ENCODE data around the gene LOXHD1.

LOXHD1 gene

DNA sequence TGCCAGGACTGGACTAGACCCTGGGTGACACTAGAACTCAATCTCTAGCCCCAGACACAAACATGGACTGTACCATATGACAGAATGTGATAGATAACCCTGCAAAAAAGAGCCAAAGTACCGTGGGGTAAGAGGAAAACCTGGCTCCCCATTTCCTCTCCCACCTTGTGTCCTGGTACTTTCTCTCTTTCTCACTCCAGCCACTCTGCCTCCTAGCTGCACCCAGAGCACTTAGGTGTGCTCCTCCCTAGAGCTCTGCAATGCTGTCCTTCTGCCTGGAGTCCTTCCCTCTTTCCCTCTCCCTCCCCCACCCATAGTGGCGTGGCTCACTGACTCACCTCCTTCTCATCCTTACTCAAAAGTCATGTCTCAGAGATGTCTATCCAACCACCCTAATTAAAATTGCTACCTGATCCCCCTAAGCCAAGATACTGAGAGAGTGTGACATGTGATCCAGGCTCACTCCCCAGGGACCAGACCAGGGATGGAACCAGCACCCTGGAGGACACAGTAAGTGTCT lies 171.3 kb downstream of the LOXHD1 start:
- no peak overlapping the region for H3K4me3 ChIP-seq
- H3K27ac ChIP-seq, result no peak overlapping the region

- Histone ChIP-seq H3K27ac (no peak overlapping the region), H3K4me3 (no peak overlapping the region)
These were observed 172.0 kb downstream of the LOXHD1 start for GRCh38 chr18:46484971-46485370.

DNA sequence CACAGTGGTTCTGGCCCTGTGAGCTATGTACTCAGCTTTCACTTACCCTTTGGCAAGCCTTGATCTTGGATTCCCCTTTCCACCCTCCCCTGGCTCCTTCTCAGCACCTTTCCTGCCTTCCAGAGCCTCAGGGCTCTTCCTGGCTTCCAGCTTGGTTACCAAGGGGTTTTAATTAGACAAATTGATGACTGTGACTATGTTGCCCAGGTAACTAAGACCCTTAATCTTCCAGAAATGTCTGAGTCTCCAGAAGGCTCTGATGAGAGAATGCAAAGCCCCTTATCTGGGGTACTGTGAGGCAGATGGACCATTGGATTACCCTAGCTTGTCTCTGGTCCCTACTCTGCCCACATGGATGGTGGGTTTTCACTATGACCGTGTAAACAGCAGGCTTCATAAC lies 174.2 kb downstream of the LOXHD1 start:
- H3K27ac ChIP-seq, result no peak overlapping the region
- H3K4me3 ChIP-seq, result no peak overlapping the region

- Histone ChIP-seq H3K4me3 (no peak overlapping the region), H3K27ac (no peak overlapping the region)
These were observed 175.2 kb downstream of the LOXHD1 start for GRCh38 chr18:46481847-46482245.

GRCh38 chr18:46481048-46481846 lies 175.8 kb downstream of the LOXHD1 start:
- Histone ChIP-seq H3K27ac (no peak overlapping the region), H3K4me3 (no peak overlapping the region)

DNA sequence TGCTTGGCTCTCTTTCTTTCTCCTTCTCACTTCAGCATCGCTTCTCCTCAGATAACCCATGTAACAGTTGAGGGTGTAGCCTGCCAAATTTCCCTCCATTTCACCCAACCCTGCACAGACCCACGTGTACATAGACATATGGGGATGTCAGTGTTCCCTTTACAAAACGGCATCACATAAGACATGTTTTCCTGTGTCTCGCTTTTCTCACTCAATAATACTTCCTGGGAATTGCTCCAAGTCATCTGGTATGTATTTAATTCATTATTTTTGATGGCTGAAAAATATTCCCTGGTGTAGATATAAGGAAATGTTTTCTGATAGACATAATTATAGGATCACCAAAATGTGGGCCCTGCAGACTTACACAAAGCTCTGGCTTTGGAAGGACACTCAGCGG lies 176.8 kb downstream of the LOXHD1 start:
- H3K4me3 ChIP-seq, result no peak overlapping the region
- H3K27ac ChIP-seq, result no peak overlapping the region

- Histone ChIP-seq H3K4me3 (no peak overlapping the region), H3K27ac (no peak overlapping the region)
These were observed 178.2 kb downstream of the LOXHD1 start for GRCh38 chr18:46478796-46479195.

DNA sequence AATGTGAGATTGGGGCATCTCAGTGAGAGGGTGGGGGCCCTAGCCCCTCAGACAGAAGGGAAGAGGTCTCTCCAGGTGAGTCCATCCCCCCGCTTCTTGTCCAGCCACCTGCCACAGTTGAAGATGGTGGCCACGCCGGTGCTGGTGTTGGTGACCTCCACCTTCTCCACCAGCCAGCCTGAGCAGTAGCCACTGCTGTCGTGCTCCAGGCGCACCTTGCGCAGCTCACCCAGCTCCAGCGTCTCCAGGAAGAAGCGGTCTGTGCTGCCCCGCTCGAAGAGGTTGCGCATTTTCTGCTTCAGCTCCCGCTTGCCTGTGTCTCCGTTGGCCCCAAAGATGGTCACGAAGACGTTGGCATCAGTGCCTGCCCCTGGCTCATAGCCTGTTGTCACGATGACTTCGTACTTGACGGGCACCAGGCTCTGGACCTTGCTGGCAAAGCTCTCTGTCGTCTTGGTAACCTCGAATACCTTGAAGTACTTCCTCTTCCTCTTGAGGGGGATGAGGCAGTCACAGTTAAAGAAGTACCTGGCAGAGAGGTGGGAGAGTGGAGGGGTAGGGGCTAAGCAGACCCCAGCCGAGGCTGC lies 179.5 kb downstream of the LOXHD1 start:
- Histone ChIP-seq H3K4me3 (no peak overlapping the region), H3K27ac (no peak overlapping the region)

GRCh38 chr18:46475390-46475752 lies 181.6 kb downstream of the LOXHD1 start:
- H3K4me3 ChIP-seq, result no peak overlapping the region
- H3K27ac ChIP-seq, result no peak overlapping the region

DNA sequence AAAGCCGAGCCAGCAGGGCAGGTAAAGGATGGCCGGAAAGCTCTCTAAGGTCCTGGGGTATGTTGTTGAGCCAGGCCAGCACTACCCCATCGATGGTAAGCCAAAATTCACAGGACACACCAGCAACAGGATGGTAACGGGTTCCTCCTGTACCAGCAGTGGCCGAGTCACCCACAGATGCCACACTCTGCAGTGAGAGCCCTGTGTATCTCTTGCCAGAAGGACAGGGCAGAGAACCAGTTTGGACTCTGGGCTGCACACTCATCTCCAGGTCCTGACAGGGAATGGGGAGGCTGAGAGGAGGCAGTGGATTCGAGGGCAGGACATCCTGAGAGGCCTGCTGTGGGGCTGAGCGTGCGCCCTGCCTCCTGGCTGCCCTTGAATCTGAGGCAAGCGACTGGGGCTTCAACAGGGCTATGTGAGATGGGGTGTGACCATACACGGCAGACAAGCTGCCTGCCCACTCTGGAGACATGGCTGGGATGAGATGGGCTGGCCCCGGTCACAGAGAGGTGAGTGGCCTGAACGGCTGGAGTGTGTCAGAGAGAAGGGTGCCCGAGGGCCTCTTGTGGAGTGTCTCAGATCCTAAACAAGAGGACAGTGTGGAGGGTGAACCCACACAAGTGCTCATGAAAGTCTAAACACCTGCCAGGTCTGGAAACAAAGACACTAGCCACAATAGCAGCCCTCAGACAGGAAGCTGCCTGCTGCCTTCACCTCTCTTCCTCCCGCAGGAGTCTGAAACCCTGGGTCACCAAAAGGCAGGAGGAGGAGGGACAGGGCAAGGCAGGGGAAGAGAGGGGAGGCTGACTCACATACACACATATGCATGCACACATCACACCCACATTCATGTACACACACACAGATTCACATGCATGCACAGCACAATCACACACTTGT lies 182.3 kb downstream of the LOXHD1 start:
- H3K4me3 ChIP-seq, result no peak overlapping the region
- no peak overlapping the region for H3K27ac ChIP-seq

- H3K27ac ChIP-seq, result no peak overlapping the region
- no peak overlapping the region for H3K4me3 ChIP-seq
These were observed 185.1 kb downstream of the LOXHD1 start for GRCh38 chr18:46471809-46472498.

GRCh38 chr18:46470714-46471113 lies 186.3 kb downstream of the LOXHD1 start:
- Histone ChIP-seq H3K4me3 (no peak overlapping the region), H3K27ac (no peak overlapping the region)

DNA sequence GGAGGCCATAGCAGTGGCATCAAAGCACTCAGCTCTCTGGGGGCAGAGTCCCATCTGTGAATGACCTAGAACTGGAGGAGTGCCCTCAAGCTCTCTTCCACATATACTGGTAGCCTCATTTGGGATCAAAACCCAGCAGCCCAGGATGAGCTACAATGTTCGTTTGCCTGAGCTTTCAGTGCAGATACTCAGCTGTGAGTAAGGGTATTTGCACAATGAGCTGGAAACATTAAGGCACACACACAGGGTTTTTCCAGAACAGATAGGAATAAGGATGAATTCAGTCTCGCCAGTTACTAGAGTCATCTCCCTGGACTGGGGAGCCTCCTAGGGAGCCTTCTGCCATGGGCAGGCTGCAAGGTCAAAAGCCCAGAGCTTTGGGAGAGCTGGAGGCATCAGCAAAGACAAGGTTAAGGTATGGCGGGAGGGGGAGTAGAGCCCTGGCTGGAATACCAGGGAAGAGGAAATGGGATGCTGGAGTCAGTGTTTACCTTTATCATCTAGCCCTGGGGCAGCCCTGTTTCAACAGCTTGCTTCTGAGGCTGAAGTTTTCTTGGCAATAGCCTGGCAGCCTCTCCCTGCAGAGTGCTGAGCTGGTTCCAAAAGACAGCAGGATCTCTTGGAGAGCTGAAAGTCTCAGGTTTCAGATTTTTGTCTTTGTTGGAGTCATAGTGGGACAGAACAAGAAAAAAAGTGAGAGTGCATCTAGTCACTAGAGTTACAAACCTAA lies 187.7 kb downstream of the LOXHD1 start:
- H3K4me3 ChIP-seq, result no peak overlapping the region
- no peak overlapping the region for H3K27ac ChIP-seq

GRCh38 chr18:46468426-46469180 lies 188.4 kb downstream of the LOXHD1 start:
- H3K4me3 ChIP-seq, result no peak overlapping the region
- no peak overlapping the region for H3K27ac ChIP-seq

GRCh38 chr18:46466234-46467160 lies 190.5 kb downstream of the LOXHD1 start:
- Histone ChIP-seq H3K4me3 (no peak overlapping the region), H3K27ac (no peak overlapping the region)

GRCh38 chr18:46464926-46465655 lies 191.9 kb downstream of the LOXHD1 start:
- no peak overlapping the region for H3K4me3 ChIP-seq
- H3K27ac ChIP-seq, result no peak overlapping the region

DNA sequence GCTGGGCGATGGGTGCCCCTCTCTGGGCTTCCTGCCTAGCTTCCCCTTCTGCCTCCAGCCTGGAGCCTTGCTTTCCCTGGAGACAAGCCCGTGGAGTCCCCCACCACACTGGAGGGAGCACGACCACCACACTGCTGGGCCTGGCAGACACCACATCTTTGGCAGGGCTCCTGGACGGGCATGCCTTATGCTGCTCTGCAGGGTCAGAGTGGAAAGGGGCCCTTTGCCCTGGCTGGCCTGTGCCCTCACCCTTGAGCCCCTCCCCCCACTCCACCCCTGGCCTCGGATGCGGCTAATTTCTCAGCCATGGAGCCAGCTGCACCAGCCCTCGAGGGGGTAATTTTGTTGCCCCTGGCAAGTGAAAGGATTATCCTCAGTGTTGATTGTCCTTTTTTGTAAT lies 194.5 kb downstream of the LOXHD1 start:
- no peak overlapping the region for H3K27ac ChIP-seq
- H3K4me3 ChIP-seq, result no peak overlapping the region
